SK-N-SH (cell line): ENCODE measurements around the gene VN1R2. TPM values are rescaled to one million over a fixed set of nuclear protein-coding genes. Genes with fewer than 3 reads are reported as not detected.

Experiments
- CTCF ChIA-PET: fragments of 300-600, 350-600 bp; formaldehyde crosslinking; extraction: SDS; loops from one replicate; lab custom pipeline; 2021; lab: Yijun Ruan, JAX
- POLR2A ChIA-PET: fragments of 350-600 bp; sonication (Branson Sonifier 250); formaldehyde crosslinking; extraction: SDS; loops from one replicate; lab custom pipeline; 2020; ENCODE audit warnings: antibody characterized with exemption, inconsistent platforms; lab: Yijun Ruan, JAX
- DNase-seq: peaks from one replicate; pipeline ENCODE4 v3.0.0; 2012
- H2AFZ ChIP-seq: fragments of 200-600 bp; sonication (generic); 2 replicates; pipeline ENCODE4 v1.8.1; 2016; ENCODE audit warnings: antibody characterized with exemption, mild to moderate bottlenecking, low read depth
- H3F3A ChIP-seq: fragments of 200-600 bp; sonication (generic); replicated peaks from 2 replicates; pipeline ENCODE3; 2016; ENCODE audit warnings: antibody characterized with exemption, mild to moderate bottlenecking; ENCODE audit not compliant: insufficient read depth
- H3K27ac ChIP-seq, 2 experiments: fragments of 200-500 bp in 1 of 2; fragments of 200-600 bp in 1 of 2; sonication (Bioruptor generic) in 1 of 2; sonication (generic), shearing (Covaris generic) in 1 of 2; 2 replicates each; pipeline versions ENCODE4 v1.5.1 to v1.6.1; 2014 to 2016; ENCODE audit warnings: low read depth in 2 of 2, inconsistent platforms in 1 of 2, low read length in 1 of 2, mild to moderate bottlenecking in 1 of 2, mixed read lengths in 1 of 2
- H3K27me3 ChIP-seq: fragments of 200-600 bp; sonication (generic), shearing (Covaris generic); 2 replicates; pipeline ENCODE4 v1.6.1; 2016; ENCODE audit warnings: mixed run types; ENCODE audit not compliant: insufficient read depth
- H3K36me3 ChIP-seq, 2 experiments: fragments of 200-500 bp in 1 of 2; fragments of 200-600 bp in 1 of 2; sonication (Bioruptor generic) in 1 of 2; sonication (generic) in 1 of 2; replicated peaks in 1 of 2; 2 replicates each; pipeline versions ENCODE3 to v1.5.1; 2014 to 2016; ENCODE audit warnings: low read length in 1 of 2, mild to moderate bottlenecking in 1 of 2; ENCODE audit not compliant: insufficient read depth in 2 of 2, control insufficient read depth in 1 of 2
- H3K4me1 ChIP-seq, 2 experiments: fragments of 200-500 bp in 1 of 2; fragments of 200-600 bp in 1 of 2; sonication (Bioruptor generic) in 1 of 2; sonication (generic), shearing (Covaris generic) in 1 of 2; 2 replicates each; pipeline versions ENCODE4 v1.5.1 to v1.6.1; 2014 to 2016; ENCODE audit warnings: low read depth in 1 of 2, low read length in 1 of 2, mixed run types in 1 of 2; ENCODE audit not compliant: insufficient read depth in 2 of 2, control insufficient read depth in 1 of 2
- H3K4me2 ChIP-seq: fragments of 200-600 bp; sonication (generic), shearing (Covaris generic); 2 replicates; pipeline ENCODE4 v1.6.1; 2017; ENCODE audit warnings: mixed run types
- H3K4me3 ChIP-seq, 2 experiments: fragments of 200-500 bp in 1 of 2; fragments of 200-600 bp in 1 of 2; sonication (Bioruptor generic) in 1 of 2; sonication (generic), shearing (Covaris generic) in 1 of 2; 2 replicates each; pipeline versions ENCODE4 v1.5.1 to v1.8.1; 2014 to 2016; ENCODE audit warnings: low read depth in 2 of 2, inconsistent platforms in 1 of 2, low read length in 1 of 2, mild to moderate bottlenecking in 1 of 2, mixed read lengths in 1 of 2, moderate library complexity in 1 of 2
- H3K79me2 ChIP-seq: fragments of 200-600 bp; sonication (generic); 2 replicates; pipeline ENCODE4 v1.8.1; 2017; ENCODE audit warnings: mild to moderate bottlenecking; ENCODE audit not compliant: insufficient read depth
- H3K9ac ChIP-seq: fragments of 200-600 bp; sonication (generic); 2 replicates; pipeline ENCODE4 v1.6.1; 2017; ENCODE audit warnings: mixed run types
- H3K9me2 ChIP-seq: fragments of 200-600 bp; sonication (generic); 2 replicates; pipeline ENCODE4 v1.6.1; 2017; ENCODE audit warnings: mixed run types
- H3K9me3 ChIP-seq: fragments of 200-600 bp; sonication (generic); 2 replicates; pipeline ENCODE4 v1.6.1; 2017; ENCODE audit warnings: mixed run types, mild to moderate bottlenecking, moderate library complexity
- H4K20me1 ChIP-seq: fragments of 200-600 bp; sonication (generic); 2 replicates; pipeline ENCODE4 v1.6.1; 2017; ENCODE audit warnings: mild to moderate bottlenecking, mixed run types; ENCODE audit not compliant: insufficient read depth
- EP300 ChIP-seq, 2 experiments: IDR thresholded peaks; 2 replicates each; pipeline versions ENCODE4 v1.4.0 to v1.6.1; 2012; ENCODE audit warnings: borderline replicate concordance in 1 of 2, low read depth in 1 of 2, low read length in 1 of 2
- EZH2phosphoT487 ChIP-seq: fragments of 200-600 bp; sonication (generic); IDR thresholded peaks from 2 replicates; pipeline ENCODE4 v1.6.1; 2017; ENCODE audit warnings: low read depth, mixed run types, mild to moderate bottlenecking, antibody characterized with exemption, moderate library complexity, borderline replicate concordance
- FOSL2 ChIP-seq: IDR thresholded peaks from 2 replicates; pipeline ENCODE4 v1.4.0; 2012; ENCODE audit warnings: low read depth, mild to moderate bottlenecking, moderate library complexity, borderline replicate concordance
- FOXJ3 ChIP-seq: sonication (generic); formaldehyde crosslinking; IDR thresholded peaks from 2 replicates; pipeline ENCODE4 v1.5.1; 2020; ENCODE audit warnings: mild to moderate bottlenecking, missing genetic modification reagents
- FOXM1 ChIP-seq: IDR thresholded peaks from 2 replicates; pipeline ENCODE4 v1.4.0; 2012; ENCODE audit warnings: low read depth, mild to moderate bottlenecking
- JUND ChIP-seq: IDR thresholded peaks from 2 replicates; pipeline ENCODE4 v1.4.0; 2012
- NFIC ChIP-seq: IDR thresholded peaks from 2 replicates; pipeline ENCODE4 v1.4.0; 2012; ENCODE audit warnings: borderline replicate concordance
- PBX3 ChIP-seq: IDR thresholded peaks from 2 replicates; pipeline ENCODE4; 2012
- RAD21 ChIP-seq: IDR thresholded peaks from 2 replicates; pipeline ENCODE4 v1.6.1; 2012; ENCODE audit warnings: mild to moderate bottlenecking, low read length
- RCOR1 ChIP-seq: fragments of 150-350 bp; IDR thresholded peaks from 2 replicates; pipeline ENCODE4 v1.6.1; 2017; ENCODE audit warnings: antibody characterized with exemption, low read length
- REST ChIP-seq: IDR thresholded peaks from 2 replicates; pipeline ENCODE4 v1.6.1; 2012; ENCODE audit warnings: mild to moderate bottlenecking, low read depth, low read length, moderate library complexity
- RFX5 ChIP-seq: IDR thresholded peaks from 2 replicates; pipeline ENCODE4 v1.6.1; 2012; ENCODE audit warnings: mild to moderate bottlenecking, improper control_type of control experiment, low read length
- SIN3A ChIP-seq: IDR thresholded peaks from 2 replicates; pipeline ENCODE4 v1.6.1; 2012; ENCODE audit warnings: low read depth, mild to moderate bottlenecking, low read length, moderate library complexity, borderline replicate concordance
- TAF1 ChIP-seq: IDR thresholded peaks from 2 replicates; pipeline ENCODE4 v1.6.1; 2012; ENCODE audit warnings: low read depth, mild to moderate bottlenecking, low read length, moderate library complexity, borderline replicate concordance
- WGBS: methylation state at CpG from one replicate; pipeline ENCODE4 v1.1.6; 2017; ENCODE audit warnings: low lambda C conversion rate; 5-methylcytosine and 5-hydroxymethylcytosine counted together
- polyA plus RNA-seq, 3 experiments: library from polyadenylated mRNA; depleted of rRNA; stranded (reverse); fragments of >200 nt; gene quantifications; 2 replicates each; pipeline ENCODE4 v1.2.3, GENCODE V29; 2012

VN1R2 gene
- polyA plus RNA-seq, 1 of the 3 experiments (the other 2 are of a cell fraction) = not detected

- CTCF ChIA-PET = interaction anchor here (1.0 kb wide), 1 partner anchor 121 kb away, joined by 4 read pairs; no protein-coding TSS in a partner anchor
These were observed 27.0 kb downstream of the VN1R2 start for GRCh38 chr19:53285087-53285486.

More at GRCh38 chr19:53285087-53285486, 27.0 kb downstream of the VN1R2 start:
- Histone ChIP-seq H3K4me3 (no peak overlapping the region), H3K9ac (no peak overlapping the region), H3K27ac (no peak overlapping the region), H2AFZ (no peak overlapping the region), H3K27me3 (no peaks in the 10 kb centered on the region), H3F3A (no peaks in the 10 kb centered on the region), H3K9me2 (no peaks in the 10 kb centered on the region), H4K20me1 (no peaks in the 10 kb centered on the region), H3K4me1 (no peaks in the 10 kb centered on the region), H3K36me3 (no peaks in the 10 kb centered on the region), H3K4me2 (no peak overlapping the region)
- POLR2A ChIA-PET = no interaction called here
- whole genome bisulfite sequencing = 7% methylated on average over 4 of the region's 4 CpGs
- no peak for TF ChIP-seq RCOR1
- no peak for TF ChIP-seq PBX3
- no peak for TF ChIP-seq FOXJ3 (CRISPR knock-in tag)
- TF ChIP-seq SIN3A = no peak
- TF ChIP-seq EP300 (IDR thresholded peaks at IDR 0.05; ENCODE audit: borderline replicate concordance in 1 of 2, low read depth in 1 of 2, low read length in 1 of 2) = no peak
- no peak for TF ChIP-seq FOSL2
- TF ChIP-seq FOXM1 = no peak
- TF ChIP-seq EZH2phosphoT487 = no peak
- no peak for TF ChIP-seq RAD21
- no peak for TF ChIP-seq REST
- no peak for TF ChIP-seq NFIC
- TF ChIP-seq JUND = no peak
- no peak for TF ChIP-seq TAF1
- TF ChIP-seq RFX5 = no peak
- TF ChIP-seq, all 33 proteins: peak for 0
- no peak for DNase-seq
- H3K9me3 ChIP-seq = no peaks in the 10 kb centered on the region; the same call in 1 of the 2 replicates
- H3K79me2 ChIP-seq = no peaks in the 10 kb centered on the region
